ENCODE measurements around the gene PLSCR2.
"Not testable (repeated sequence)": the region's sequence is repeated elsewhere in the genome, so short reads cannot be mapped to it uniquely, and the experiment has no call there.

The PLSCR2 gene

DNA sequence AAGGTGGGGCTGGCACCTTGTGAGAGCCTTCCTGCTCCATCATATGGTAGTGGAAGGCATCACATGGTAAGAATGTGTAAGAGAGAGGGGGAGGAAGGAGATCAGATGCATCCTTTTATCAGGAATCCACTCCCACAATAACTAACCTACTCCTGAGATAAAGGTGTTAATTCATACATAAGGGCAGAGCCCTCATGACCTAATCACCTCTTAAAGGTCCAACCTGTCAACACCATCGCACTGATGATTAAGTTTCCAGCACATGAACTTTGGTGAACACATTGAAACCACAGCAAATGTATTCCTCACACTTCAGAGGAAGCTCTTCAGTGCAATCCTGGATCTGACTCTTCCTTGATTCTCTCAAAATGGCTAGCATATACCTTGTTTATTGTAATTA lies 55.4 kb downstream of the PLSCR2 start:
- no peak for DNase-seq

DNA sequence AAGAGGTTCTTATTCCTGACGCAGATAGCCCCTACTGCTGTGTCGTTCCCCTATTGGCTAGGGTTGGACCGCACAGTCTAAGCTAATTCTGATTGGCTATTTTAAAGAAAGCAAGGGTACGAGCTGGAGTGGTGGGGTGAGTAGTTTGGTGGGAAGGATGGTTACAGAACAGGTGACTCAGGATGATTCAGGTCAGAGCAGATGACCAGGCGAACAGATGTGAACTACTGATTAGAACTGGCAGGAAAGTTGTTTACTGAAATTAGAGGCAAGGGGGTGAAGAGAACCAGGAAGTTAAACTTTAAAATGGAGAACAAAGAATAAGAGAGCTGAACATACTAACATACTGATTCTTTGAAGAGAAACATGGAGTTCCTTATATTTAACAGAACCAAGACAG lies 56.6 kb downstream of the PLSCR2 start:
- DNase-seq: not testable (repeated sequence)

GRCh38 chr3:146407956-146408355 lies 61.4 kb downstream of the PLSCR2 start:
- DNase-seq: no peak

- DNase-seq: no peak
Observed at GRCh38 chr3:146404436-146404835, 64.9 kb downstream of the PLSCR2 start.

GRCh38 chr3:146403792-146404191 lies 65.6 kb downstream of the PLSCR2 start:
- no peak for DNase-seq

DNA sequence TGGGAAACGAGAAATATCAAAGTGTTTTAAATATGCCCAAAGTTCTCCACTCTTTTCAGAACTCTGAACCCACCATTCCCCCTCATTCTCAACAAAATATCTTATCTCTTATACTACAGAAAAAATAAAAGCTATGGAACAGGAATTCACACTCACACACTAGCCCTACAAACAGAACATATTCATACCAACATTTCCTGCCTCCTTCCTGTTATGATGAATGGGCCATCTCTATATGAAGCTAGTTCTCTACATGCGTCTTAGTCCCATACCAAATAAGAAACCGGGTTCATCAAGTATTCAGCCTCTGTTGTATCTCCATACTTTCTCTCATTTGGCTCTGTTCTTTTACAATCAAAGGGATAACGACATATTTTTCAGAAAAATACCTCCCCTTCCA lies 72.6 kb downstream of the PLSCR2 start:
- DNase-seq: no peak

GRCh38 chr3:146395164-146395563 lies 74.2 kb downstream of the PLSCR2 start:
- DNase-seq: no peak

DNA sequence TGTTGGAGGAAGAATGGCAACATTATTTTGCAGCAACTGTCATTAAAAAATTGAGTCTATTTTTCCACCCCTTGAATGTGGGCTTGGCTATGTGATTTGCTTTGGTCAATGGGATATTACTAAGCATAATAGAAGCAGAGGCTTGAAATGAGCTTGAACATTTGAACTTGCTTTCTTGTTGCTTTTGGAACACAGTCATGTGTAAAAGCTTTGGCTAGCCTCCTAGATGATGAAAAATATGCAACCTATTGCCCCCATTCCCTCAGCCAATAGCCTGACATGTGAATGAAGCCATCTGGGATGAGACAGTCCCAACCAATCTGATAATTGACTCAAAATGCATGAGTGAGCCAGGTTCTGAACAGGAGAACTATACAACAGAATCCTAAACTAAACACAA lies 78.4 kb downstream of the PLSCR2 start:
- DNase-seq: no peak

DNA sequence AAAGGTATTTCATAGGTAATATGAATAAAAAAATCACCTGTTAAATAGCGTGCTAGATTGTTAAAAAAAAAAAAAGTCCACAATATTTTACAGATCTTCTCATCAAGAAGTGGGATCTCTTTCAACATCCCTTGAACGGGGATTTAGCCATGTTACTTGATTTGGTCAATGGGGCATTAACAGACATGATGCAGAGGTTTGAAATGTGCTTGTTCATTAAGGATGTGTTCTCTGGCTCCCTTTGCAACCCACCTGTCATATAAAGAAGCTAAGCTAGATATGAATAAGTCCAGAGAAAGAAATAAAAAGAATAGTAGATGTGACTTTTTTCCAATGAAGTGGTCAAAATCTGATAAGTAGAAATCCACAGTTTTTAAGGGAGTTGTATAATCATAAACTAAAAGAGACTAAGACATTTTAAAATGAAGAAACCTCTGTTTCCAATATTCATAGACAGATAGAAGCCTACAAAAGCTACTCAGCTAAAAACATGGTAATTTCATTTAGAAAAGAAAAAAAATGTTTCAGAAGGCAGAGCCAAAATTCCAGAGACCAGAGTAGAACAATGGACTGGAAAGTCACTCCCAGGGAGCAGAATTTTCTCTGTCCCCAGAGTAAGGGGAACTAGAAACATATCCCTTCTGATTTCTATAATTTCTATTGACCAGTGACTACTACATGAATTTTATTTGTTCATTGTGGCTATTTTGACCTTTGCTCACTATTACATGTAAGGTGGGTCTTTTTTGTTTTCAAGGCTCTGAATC lies 79.2 kb downstream of the PLSCR2 start:
- no peak for DNase-seq

DNA sequence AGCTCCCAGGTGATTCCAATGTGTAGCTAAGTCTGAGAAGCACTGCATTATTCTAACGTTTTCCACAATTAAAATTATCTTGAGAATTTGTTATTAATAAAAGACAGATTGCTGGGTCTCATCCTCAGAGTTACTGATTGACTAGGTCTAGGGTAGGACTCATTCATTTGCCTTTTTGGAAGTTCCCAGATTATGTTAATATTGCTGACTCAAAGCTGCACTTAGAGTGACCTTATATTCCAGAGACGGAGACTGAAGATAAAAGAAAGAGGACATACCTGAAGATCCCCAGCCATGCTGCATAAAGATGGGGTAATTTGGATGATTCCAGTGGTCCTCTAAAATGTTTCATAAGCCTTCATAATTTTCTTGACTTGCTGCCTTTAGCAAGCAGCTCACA lies 81.8 kb downstream of the PLSCR2 start:
- DNase-seq: no peak

DNA sequence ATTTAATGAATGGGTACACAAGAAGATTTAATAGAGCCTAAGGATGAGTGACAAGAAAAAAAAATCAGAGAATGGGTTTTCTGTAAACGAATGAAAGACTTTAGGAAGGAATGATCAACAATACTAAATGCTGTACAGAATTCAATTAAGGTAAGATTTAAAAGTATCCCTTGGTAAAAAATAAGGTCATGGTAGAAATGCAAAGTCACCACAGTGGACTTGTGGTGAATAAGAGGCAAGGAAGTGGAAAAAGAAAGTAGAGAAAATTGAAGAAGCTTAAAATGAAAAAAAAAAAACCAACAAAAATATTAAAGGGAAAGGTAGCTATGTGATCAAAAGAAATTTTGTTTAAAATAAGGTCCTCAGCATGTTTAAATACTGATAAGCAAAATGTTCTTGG lies 82.4 kb downstream of the PLSCR2 start:
- DNase-seq: no peak

- no peak for DNase-seq
Observed at GRCh38 chr3:146384786-146385185, 84.6 kb downstream of the PLSCR2 start.

Data from NK-92 treated with Interleukin-12 subunit alpha and Interleukin-12 subunit beta, amount 100 ng/mL, for 24 hours (cell line).